ENCODE measurements around the gene CCDC184.

- TF ChIP-seq CTCF (IDR thresholded peaks at IDR 0.05) (no peak), POLR2AphosphoS5 (IDR thresholded peaks at IDR 0.05; ENCODE audit: low read depth, low read length) (no peak), REST (IDR thresholded peaks at IDR 0.05; ENCODE audit: insufficient read depth in 1 of 2, low read depth in 2 of 2, low read length in 1 of 2) (no peak), TCF7L2 (IDR thresholded peaks at IDR 0.05; ENCODE audit: low read depth, low read length) (no peak)
These were observed 9.4 kb downstream of the CCDC184 start for GRCh38 chr12:48192861-48193260.
